Frontal cortex (tissue), 4 donors: ENCODE results near the gene SHH. TPM values are rescaled to one million over a fixed set of nuclear protein-coding genes. Genes with fewer than 3 reads are reported as not detected.

Experiments
- DNase-seq, 2 donors: peaks; one replicate each; pipeline ENCODE4 v3.0.0; 2012; ENCODE audit warnings: low spot score in 2 of 2
- FAIRE-seq: peaks from 2 replicates; lab custom pipeline; 2012; peaks lifted over from hg19 to GRCh38; lab: Jason Lieb, UNC
- total RNA-seq: library from RNA; depleted of rRNA; stranded (reverse); fragments of >200 nt; gene quantifications from one replicate; pipeline ENCODE4 v1.2.3, GENCODE V29; 2014
- donor health status: control.
- donor health status: control.
- donor health status: control.

The SHH gene
- 1.6 TPM for total RNA-seq

DNA sequence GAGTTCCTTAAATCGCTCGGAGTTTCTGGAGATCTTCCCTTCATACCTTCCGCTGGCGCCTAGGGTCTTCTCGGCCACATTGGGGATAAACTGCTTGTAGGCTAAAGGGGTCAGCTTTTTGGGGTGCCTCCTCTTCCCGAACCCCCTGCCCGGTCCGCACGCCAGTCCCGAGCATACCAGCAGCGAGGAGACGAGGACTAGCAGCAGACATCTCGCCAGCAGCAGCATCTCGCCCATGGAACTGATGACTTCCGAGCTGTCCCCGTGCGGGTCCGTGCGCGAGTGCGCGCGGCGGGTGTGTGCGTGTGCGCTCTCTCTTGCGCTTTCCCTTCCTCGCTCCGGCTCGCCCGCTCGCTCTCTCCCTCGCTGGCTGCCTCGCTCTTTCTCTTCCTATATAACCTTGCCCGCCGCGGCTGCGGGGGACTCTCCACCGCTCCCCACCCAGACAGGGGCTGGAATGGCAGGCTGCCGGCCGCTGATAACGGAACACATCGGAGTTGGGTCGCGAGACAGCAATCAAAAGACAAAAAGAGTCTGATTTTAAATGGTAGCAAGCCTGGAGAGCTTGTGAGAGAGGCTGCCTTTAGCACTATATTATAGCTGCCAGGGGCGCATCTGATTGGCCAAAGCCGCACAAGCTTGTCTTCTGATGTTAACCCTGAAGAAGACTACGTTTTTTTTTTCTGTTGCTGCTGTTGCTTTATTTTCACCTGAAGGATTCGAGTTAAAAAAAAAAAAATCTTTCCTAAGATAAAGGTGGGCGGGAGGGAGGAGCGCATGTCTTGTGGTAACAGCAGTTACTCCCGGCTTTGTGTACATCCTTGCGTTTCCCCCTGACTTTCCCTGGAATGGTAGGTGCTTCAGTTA is at the start of gene SHH:
Gene SHH (minus strand): TSS at position 569 of the 867 bp plus-strand sequence. CDS start 341 bp downstream, at position 228.
- DNase-seq (no peak), FAIRE-seq (no peak)

DNA sequence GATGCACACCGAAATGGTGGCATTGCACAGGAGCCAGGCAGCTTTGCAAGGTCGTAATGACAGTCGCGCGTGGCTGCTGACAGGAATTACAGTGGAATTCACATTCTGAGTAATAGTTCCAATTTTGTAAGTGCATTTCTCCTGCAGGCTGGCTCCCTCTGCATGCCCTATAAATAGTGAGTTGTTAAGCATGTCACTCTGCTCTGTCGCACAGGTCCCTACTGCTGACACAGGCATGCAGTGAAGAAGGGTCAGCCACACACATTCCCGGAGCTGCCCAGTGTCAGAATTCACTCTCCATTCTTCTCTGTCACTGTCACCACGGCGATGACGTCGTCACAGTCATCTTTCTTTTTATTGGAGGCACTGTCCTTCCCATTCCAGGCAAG is 49.2 kb upstream of the SHH start:
- FAIRE-seq (no peak), DNase-seq (peak in 1 of 2 donors; percentile 25)

DNA sequence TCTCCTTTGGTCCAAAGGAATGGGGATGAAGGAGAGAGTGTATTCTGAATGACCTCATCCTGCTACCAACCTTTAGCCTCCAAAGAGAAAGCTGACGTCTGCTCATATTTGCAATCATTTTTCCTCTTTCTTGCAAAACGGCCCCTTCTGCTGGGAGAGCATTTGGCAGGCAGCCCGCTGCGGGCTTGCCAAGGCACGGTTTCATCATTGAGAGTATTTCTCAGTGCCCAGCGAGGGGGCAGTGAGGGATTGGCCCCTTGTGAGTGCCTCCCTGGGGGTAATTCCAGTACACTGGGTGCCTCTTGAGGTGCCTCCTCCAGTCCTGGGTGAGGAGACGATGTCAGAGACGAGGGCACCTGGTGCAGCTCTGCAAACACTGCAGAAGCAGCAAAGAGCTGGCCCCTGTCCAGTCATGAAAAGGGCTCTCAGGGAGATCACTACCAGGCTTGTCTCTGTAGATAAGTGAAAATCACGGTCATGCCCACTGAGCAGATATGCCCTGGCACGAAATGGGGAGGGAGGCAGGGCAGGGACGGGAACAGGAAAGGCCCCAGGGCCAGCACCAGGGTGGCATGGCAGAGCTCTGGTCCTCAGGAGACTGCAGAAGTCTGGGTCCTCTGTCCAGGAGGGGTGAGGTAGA is 48.7 kb upstream of the SHH start:
- DNase-seq: no peak
- no peak for FAIRE-seq

DNA sequence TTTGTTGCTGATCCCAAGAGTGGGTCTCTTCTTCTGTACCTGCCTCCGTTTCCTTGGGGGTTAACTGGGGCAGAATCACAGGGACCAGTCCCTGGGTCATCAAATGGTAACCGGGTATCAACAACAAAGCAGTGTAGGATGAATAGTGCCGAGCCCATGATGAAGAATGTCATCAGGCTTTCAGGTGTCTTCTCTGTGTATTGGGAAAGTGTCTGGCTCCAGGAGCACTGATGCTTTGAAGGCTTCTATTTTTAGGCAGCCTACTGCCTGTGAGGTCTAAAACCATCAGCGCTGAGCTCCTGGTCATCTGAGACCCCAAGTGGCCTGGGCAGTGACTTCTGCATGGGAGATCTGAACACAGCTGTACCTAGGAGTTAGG is 48.2 kb upstream of the SHH start:
- no peak for DNase-seq
- no peak for FAIRE-seq

DNA sequence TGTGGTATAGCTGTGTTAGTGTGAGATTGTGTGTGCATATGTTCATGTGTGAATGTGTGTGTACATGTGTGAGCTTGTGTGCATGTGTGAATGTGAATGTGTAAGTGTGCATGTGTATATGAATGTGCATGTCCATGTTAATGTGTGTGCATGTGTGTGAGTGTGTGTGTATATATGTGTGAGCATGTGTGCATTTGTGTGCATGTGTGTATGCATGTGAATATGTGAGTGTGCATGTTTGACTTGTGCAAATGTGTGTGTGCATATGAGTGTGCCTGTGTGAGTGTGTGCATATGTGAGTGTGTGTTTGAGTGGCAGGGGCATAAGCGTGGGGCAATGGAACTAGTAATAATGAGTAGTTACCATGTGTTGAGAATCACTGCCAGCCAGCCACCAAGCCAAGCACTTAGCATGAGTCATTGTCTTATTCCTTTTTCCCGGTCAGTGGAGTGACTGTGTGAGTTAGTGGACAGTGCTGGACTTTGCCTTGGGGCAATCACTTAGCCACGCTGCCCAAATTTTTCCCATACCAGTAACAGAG is 46.3 kb upstream of the SHH start:
- DNase-seq (no peak), FAIRE-seq (no peak)

DNA sequence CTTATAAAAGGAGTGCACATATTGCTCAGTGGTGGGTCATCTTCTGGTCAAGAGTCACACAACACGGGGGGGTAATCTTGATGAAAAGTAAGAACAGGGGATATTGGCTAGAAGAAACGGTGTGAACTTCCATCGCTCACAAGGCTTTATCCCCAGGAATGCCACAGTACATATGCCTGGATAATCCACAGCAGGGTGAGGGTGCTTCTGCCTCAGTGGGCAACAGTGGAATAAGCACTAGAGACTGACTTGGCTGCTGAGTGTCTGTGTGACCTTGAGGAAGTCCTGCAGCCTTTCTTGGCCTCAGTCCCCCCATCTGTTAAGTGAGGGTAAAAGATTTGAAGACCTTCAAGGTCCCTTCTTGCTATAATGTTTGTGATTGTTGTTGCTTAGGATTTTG is 44.9 kb upstream of the SHH start:
- DNase-seq: no peak
- no peak for FAIRE-seq

DNA sequence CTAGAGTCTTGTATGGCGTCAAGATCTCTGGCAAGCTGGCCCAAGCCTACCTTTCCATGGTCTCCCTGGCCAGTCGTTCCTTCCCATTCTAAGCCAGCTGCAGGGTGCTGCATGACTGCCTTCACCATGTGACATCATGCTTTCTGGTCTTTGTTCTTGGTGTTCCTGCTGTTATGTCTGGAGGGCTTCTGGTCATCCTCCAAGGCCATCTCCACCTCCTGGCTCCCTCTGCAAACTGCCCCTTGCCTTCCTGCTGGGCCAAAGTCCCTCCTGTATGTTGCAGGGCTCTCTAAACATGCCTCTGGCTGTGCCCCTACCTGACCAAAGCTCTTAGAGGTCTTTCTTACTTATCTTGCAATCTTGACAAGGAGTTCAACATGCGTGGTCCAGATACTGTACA is 44.4 kb upstream of the SHH start:
- DNase-seq: no peak
- no peak for FAIRE-seq

DNA sequence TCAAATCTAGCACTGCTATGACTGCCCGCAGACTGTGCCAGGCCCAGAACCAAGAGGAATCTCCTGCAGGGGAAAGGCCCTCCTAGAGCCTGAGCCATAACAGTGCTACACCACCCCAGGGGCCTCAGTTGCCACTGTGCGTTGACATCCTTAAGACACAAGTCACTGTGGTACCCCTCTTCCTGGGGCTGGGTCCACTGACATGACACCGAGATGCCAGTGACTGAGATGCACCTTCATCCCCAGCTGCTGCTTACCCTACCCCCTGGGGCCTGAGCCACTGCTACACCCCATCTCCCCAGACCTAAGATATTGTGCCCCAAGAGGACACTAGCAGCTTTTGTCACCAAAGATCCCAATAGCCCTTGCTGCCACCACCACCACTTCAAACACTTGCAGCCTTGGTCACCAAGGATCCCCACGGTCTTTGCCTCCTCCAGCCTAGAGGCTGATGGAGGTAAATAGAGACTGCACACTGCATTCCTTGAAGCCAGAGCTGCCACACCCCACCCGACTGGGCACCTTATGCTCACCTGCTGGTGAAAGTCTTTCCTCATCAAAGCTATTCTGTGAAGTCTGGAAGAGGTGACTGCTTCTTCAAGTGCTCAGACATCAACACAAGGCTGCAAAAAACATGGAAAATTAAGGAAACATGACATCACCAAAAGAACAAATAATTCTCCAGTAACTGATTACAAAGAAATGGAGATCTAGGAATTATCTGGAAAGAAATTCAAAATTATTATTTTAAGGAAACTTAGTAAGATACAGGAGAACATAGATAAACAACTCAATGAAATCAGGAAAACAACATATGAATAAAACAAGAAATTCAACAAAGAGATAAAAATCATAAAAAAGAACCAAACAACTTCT is 40.4 kb upstream of the SHH start:
- no peak for DNase-seq

DNA sequence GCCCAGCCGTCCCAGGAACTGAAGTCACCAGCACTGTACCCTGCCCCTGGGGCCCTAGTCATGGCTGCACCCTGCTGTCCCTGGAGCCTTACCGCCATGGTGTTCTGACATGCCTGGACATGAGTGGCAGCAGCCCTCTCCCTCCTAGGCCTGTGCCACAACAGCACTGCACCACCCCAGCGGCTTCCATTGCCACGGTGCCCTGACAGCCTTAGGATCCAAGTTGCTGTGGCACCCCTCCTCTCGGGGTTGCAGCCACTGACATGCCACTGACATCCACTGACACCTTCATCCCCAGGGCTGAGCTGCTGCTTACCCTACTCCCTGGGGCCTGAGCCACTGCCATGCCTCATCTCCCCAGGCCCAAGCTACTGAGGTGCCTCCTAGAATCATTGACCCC is 39.6 kb upstream of the SHH start:
- DNase-seq (no peak), FAIRE-seq (no peak)

More for the DNA sequence above, 40.4 kb upstream of the SHH start:
- FAIRE-seq: no peak

DNA sequence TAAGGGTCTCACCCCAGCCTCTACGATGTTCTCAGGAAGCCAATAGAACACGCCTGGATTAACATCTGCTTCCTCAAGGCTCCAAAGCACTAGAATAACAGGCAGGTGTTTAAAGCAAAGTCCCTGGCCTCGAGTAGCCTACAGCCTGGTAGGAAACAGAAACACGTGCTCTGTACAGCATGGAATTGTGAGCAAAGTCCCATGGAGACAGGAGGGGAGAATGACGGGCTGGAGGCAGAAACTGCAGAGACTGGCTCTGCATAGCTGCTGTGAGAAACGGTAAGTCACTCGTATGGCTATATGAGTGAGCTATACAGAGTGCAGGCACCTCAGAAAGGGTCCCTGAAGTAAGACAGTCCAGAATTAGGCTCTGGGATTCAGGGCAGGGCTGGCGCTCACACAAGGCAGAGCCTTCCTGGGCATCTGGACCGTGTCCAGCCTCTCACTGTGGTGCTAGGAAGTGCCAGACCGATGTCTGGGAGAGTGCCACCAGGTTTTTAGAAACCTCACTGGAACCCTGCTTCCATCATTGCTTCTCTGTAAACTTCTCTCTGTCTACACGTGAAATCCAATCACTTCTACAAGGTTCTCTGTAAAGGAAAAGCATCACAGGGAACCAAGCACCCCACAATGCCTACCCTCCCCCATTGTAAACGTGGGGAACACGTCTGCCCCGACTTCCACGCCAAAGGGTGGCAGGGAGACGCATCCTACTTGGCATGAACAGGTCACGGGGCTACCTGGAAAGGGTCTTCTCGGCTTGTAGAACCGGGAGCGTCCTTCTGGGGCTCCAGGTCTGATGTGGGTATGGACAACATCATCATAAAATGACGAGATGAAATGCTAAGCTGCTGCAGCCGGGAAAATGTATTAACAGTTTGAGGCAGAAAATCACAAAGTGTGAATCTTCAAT is 38.8 kb upstream of the SHH start:
- no peak for DNase-seq
- no peak for FAIRE-seq

DNA sequence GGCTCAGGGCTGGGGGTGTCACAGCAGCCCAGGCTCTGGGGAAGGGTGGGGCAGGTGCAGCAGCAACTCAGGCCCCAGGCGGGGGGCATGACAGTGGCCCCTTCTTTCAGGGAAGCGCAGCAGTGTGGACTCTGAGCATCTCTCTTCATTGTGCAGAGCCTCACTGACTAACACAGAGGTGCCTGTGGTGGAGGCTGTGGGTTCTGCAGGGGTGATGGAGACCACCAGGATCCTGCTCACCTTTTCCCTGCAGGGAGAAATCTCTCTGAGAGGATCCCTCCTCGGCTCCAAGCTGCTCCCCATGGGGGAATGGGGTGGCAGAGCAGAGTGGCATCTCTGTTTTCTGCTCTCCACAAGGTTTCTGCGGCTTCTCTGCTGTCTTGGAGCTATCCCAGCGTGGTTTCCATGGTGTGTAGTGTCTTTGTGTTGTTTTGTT is 37.8 kb upstream of the SHH start:
- DNase-seq (no peak), FAIRE-seq (no peak)

DNA sequence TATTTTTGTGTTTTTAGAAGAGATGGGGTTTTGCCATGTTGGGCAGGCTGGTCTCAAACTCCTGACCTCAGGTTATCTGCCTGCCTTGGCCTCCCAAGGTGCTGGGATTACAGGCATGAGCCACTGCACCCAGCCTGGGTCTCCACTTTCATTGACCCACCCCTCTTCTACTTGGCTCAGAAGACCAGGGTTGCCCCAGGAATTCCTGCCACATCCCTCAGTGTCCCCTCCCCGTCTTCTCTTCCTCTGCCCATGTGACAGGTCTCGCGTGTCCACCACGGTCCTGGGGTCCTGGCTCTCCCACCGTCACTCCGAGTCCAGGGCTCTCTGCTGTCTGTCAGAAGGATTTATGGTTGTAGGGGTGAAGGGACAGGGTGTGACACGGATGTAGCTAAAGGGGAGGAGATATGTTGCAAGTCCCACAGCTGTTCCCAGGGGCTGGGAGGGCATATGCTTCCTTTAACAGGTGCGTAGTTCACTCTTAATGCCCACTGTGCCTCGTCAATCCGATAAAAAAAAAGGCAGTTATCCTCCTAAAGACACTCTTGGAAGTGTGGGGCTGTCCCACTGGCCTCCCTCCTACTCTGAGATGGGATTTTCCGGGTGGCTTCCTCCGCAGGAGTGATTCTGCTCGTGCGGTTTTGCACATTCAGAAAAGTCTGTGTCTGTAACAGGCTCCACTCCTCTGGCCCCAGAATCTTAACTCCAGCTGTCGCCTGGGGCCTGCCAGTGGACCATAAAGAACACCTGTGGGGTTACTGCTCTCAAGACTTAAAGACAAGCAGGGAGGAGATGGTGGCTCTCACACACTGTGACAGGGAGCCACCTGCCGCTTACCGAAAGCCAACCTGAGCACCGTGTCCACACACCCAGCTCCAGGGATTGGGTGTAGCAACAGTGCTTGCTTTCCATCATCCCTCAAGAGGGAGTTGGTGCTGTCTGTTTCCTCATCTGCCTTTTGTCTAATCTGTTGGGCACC is 36.7 kb upstream of the SHH start:
- FAIRE-seq (no peak), DNase-seq (no peak)

DNA sequence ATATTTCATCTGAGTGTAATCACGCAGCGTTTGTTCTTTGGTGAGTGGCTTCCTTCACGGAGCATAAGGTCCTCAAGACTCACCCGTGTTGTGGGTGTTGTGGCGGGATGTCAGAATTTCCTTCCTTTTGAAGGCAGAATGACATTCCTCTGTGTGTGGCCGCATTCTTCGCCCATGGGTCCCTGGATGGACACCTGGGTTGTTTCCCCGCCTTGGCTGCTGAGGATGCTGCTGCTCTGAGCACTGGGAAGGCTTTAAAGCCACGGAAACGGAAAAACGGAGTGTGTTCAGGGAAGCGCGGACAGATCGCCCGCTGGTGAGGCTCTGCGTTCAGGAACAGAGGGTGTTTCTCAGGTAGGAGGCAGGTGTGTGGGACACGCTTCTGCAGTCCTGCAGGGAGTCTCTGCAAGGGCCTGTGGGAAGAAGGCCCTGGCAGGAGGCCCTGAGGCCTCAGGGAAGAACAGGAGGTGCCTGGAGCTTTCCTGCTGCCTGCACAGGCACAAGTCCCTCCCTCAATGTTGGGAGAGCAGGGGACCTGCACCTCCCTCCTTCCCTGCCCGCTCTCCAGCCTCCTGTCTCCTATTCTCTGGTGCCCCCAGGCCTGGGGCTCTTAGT is 35.7 kb upstream of the SHH start:
- FAIRE-seq: no peak
- DNase-seq: no peak

DNA sequence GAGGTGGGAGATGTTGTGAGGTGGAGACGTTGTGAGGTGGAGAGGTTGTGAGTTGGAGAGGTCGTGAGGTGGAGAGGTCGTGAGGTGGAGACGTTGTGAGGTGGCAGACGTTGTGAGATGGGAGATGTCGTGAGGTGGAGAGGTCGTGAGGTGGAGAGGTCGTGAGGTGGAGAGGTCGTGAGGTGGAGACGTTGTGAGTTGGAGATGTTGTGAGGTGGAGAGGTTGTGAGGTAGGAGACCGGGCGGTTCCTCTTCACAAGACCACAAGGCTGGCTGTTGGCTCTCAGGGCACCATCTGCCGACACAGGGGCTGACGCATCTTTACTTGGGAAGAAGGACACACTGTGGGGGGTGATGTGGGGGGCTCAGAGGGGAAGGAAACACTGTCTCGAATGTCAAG is 34.7 kb upstream of the SHH start:
- FAIRE-seq: no peak
- no peak for DNase-seq

DNA sequence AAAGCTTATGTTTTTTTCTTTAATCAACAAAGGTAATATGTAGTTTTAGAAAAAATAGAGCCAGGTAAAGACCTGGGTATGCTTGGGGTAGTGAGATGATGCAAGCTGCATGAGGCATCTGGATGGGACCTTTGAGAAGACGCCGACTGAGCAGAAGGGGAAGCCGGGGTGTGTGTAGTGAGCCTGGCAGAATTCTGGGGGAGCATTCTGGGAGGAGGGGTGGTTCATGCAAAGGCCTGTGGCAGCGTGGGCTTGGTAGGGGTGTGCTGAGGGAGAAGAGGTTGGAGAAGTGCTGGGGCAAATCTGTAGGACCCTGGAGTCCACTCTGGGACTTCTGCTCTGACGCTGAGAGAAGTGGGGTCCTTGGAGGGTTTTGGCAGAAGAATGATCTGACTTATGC is 33.9 kb upstream of the SHH start:
- no peak for FAIRE-seq

DNA sequence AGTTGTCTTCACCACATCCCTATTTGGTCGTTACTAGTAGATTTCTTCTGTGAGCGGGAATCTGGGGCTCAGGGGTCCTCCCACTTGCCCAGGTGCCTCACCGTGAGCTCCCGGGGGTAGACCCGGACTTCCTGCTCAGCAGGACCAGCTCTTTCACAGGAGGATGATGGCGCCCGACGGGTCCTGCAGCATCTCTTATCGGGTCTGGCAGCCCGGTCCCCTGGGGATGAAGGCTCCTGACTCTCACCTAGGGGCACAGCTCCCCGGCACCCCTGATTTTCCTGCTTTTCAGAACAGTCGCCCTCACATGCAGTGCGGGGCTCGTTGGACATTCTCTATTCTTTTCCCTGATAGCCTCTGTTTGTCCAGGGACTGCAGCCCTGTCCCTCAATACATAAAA is 33.0 kb upstream of the SHH start:
- DNase-seq (no peak), FAIRE-seq (no peak)

More for the DNA sequence above, 33.9 kb upstream of the SHH start:
- DNase-seq: no peak

DNA sequence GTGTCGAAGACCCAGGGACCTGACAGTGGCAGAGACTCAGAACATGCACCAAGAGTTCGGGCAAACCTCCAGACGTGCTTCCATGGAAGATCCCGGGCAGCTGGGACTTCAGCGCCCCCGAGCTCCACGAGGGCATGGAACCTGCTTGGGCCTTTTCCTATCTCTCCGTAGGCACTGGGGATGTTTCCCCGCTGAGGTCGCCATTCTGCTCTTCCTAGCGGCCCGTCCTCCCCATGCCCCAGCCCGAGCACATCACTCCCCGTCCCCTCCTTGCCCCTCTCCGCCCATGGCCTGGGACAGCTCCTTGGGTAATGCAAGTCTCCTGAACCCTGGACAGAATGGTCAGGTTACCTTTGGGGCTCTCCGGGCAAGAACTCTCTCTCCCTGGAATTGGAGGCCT is 32.3 kb upstream of the SHH start:
- no peak for FAIRE-seq
- no peak for DNase-seq

DNA sequence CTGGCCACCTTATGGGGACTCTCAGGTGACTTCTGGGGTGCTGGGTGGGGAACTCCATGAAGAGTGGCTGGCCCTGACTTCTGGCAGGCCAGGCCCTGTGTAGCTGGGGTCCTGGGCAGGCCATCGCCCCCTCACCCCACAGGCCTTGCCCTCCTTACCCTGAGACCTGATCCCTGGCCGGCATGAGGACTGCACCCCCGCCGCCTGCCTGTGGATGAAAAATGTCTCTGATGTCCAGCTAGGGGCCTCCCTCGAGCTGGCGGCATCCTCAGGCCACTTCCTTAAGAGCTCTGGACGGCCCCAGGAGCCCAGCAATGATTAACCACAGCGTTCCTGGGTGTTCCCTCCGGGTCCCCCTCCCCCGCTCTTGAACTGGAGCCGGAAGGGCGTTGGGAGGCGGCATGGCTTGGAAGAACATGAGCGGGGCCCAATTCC is 31.8 kb upstream of the SHH start:
- DNase-seq: no peak
- no peak for FAIRE-seq
